GM12878 (cell line): ENCODE data around the gene P3H3. TPM values are rescaled to one million over a fixed set of nuclear protein-coding genes. Genes with fewer than 3 reads are reported as not detected.

ENCODE experiments used
- ATAC-seq: fragments of 200-7000 bp; cut with Tn5 transposase; 3 replicates; pipeline ENCODE4 v1.9.1; 2020; ENCODE audit warnings: mild to moderate bottlenecking, moderate library complexity
- BruUV-seq: library from RNA; stranded (reverse); fragments of 400-500 nt; replicated peaks from 2 replicates; lab custom pipeline; 2021; lab: Mats Ljungman, UMichigan
- CTCF ChIA-PET: fragments of 300-600 bp; sonication (Branson Sonifier 250); formaldehyde crosslinking; extraction: SDS; loops from one replicate; lab custom pipeline; 2021; ENCODE audit warnings: inconsistent platforms; lab: Yijun Ruan, JAX
- POLR2A ChIA-PET: fragments of 350-600 bp; formaldehyde crosslinking; extraction: SDS; loops from one replicate; lab custom pipeline; 2021; ENCODE audit warnings: inconsistent platforms; lab: Charles Lee
- RAD21 ChIA-PET: fragments of 300-600 bp; sonication (Branson Sonifier 250); formaldehyde crosslinking; loops from one replicate; lab custom pipeline; 2023; ENCODE audit warnings: antibody characterized with exemption; ENCODE audit not compliant: unreplicated experiment; lab: Charles Lee
- SMC1A ChIA-PET: fragments of 300-600 bp; sonication (Branson Sonifier 250); formaldehyde crosslinking; loops from one replicate; lab custom pipeline; 2023; ENCODE audit not compliant: unreplicated experiment, uncharacterized antibody; lab: Charles Lee
- DNase-seq: peaks from one replicate; pipeline ENCODE4 v3.0.0-alpha.2; 2011; ENCODE audit warnings: low read depth, low spot score
- FAIRE-seq: peaks from 3 replicates; lab custom pipeline; 2011; peaks lifted over from hg19 to GRCh38; lab: Jason Lieb, UNC
- H2AFZ ChIP-seq: 2 replicates; pipeline ENCODE4 v1.6.0; 2011; ENCODE audit warnings: low read depth, low read length, control low read depth; ENCODE audit not compliant: control insufficient read depth
- H3K27ac ChIP-seq: 2 replicates; pipeline ENCODE4 v1.5.1; 2011; ENCODE audit warnings: control low read depth; ENCODE audit not compliant: control insufficient read depth, insufficient read depth
- H3K27me3 ChIP-seq, 2 experiments: replicated peaks in 1 of 2; 2 replicates each; pipeline versions ENCODE4 v1.6.0 to v1.6.1; 2011; ENCODE audit warnings: low read length in 1 of 2; ENCODE audit not compliant: control insufficient read depth in 2 of 2, insufficient read depth in 2 of 2
- H3K36me3 ChIP-seq, 2 experiments: 2 replicates each; pipeline ENCODE4 v1.5.1; 2011; ENCODE audit warnings: low read length in 1 of 2; ENCODE audit not compliant: control insufficient read depth in 2 of 2, insufficient read depth in 2 of 2
- H3K4me1 ChIP-seq: 2 replicates; pipeline ENCODE4 v1.6.1; 2011; ENCODE audit warnings: mild to moderate bottlenecking, low read length, moderate library complexity, mixed read lengths; ENCODE audit not compliant: control insufficient read depth, insufficient read depth
- H3K4me2 ChIP-seq: 2 replicates; pipeline ENCODE4 v1.6.0; 2011; ENCODE audit warnings: control low read depth; ENCODE audit not compliant: control insufficient read depth, insufficient read depth
- H3K4me3 ChIP-seq: fragments of 200-600 bp; sonication (generic); 2 replicates; pipeline ENCODE4 v1.5.1; 2016
- H3K79me2 ChIP-seq: 2 replicates; pipeline ENCODE4 v1.6.0; 2011; ENCODE audit warnings: low read length; ENCODE audit not compliant: control insufficient read depth, insufficient read depth
- H3K9ac ChIP-seq: 2 replicates; pipeline ENCODE4 v1.8.0; 2011; ENCODE audit warnings: low read length, control low read depth, mixed read lengths; ENCODE audit not compliant: control insufficient read depth, insufficient read depth
- H3K9me3 ChIP-seq: replicated peaks from 3 replicates; pipeline ENCODE4 v1.5.1; 2011; ENCODE audit warnings: mild to moderate bottlenecking, low read length; ENCODE audit not compliant: control insufficient read depth, insufficient read depth
- H4K20me1 ChIP-seq: 2 replicates; pipeline ENCODE4 v1.6.0; 2011; ENCODE audit not compliant: control insufficient read depth, insufficient read depth
- ESRRA ChIP-seq: IDR thresholded peaks from 2 replicates; pipeline ENCODE4 v1.6.1; 2012; ENCODE audit warnings: mild to moderate bottlenecking, low read length, improper control_type of control experiment
- IKZF1 ChIP-seq: fragments of 450-650 bp; conservative IDR thresholded peaks from 2 replicates; pipeline ENCODE4 v1.6.1; 2017; ENCODE audit warnings: antibody characterized with exemption, mild to moderate bottlenecking
- JUND ChIP-seq: IDR thresholded peaks from 2 replicates; pipeline ENCODE4 v1.6.1; 2012; ENCODE audit warnings: low read depth, mild to moderate bottlenecking, low read length, improper control_type of control experiment, moderate library complexity
- MTA3 ChIP-seq: IDR thresholded peaks from 2 replicates; pipeline ENCODE4 v1.6.1; 2012; ENCODE audit warnings: low read length, inconsistent platforms, borderline replicate concordance
- NFIC ChIP-seq: IDR thresholded peaks from 2 replicates; pipeline ENCODE4 v1.6.1; 2012; ENCODE audit warnings: low read depth, mild to moderate bottlenecking, inconsistent platforms, low read length, moderate library complexity
- NKRF ChIP-seq: fragments of 450-650 bp; conservative IDR thresholded peaks from 2 replicates; pipeline ENCODE4 v1.6.1; 2017; ENCODE audit warnings: mild to moderate bottlenecking, moderate library complexity
- RAD51 ChIP-seq: fragments of 450-650 bp; IDR thresholded peaks from 2 replicates; pipeline ENCODE4 v1.6.1; 2016; ENCODE audit warnings: moderate library complexity, mild to moderate bottlenecking, inconsistent platforms
- RCOR1 ChIP-seq: conservative IDR thresholded peaks from 2 replicates; pipeline ENCODE4 v1.6.1; 2012; ENCODE audit warnings: low read depth, low read length, improper control_type of control experiment
- RFX5 ChIP-seq: IDR thresholded peaks from 2 replicates; pipeline ENCODE4 v1.6.1; 2011; ENCODE audit warnings: low read depth, low read length, improper control_type of control experiment
- YY1 ChIP-seq: IDR thresholded peaks from 2 replicates; pipeline ENCODE4 v1.6.1; 2011; ENCODE audit warnings: low read depth, mild to moderate bottlenecking, low read length
- ZBED1 ChIP-seq: IDR thresholded peaks from 2 replicates; pipeline ENCODE4 v1.6.1; 2016; ENCODE audit warnings: borderline replicate concordance
- ZNF24 ChIP-seq: fragments of 450-650 bp; IDR thresholded peaks from 2 replicates; pipeline ENCODE4 v1.6.1; 2017; ENCODE audit warnings: antibody characterized with exemption, mild to moderate bottlenecking
- WGBS: methylation state at CpG from one replicate; pipeline ENCODE4 v1.1.6; 2016; ENCODE audit warnings: low lambda C conversion rate; ENCODE audit not compliant: insufficient replicate concordance, insufficient coverage; ENCODE audit errors: missing lambda C conversion rate; 5-methylcytosine and 5-hydroxymethylcytosine counted together
- in situ Hi-C: fragments of 300-500 bp; cut with MboI; formaldehyde crosslinking; loops from 9 replicates; pipeline ENCODE4 v1.14.3; 2018; ENCODE audit warnings: mixed read lengths
- intact Hi-C: fragments of 100-400 bp; cut with micrococcal nuclease; formaldehyde crosslinking; loops from one replicate; pipeline ENCODE4 v1.14.2; 2022; ENCODE audit not compliant: unreplicated experiment
- polyA plus RNA-seq, 11 experiments: library from polyadenylated mRNA; depleted of rRNA in 4 of 11; unstranded in 6 of 11; stranded (reverse) in 5 of 11; fragments of >200 nt; fragmentation: Nextera tagmentation in 4 of 11; fragmentation: Illumina TruSeq in 1 of 11; extraction: Ambion mirVana in 4 of 11; extraction: Trizol in 1 of 11; gene quantifications; 1 replicate in 1 of 11; 2 replicates in 10 of 11; pipeline versions ENCODE4 v1.2.1 to v1.2.3, GENCODE V29; 2011 to 2016; ENCODE audit warnings: inconsistent platforms in 2 of 11, missing spikeins in 2 of 11, low read depth in 1 of 11
- total RNA-seq, 4 experiments: library from RNA; depleted of rRNA in 3 of 4; stranded (reverse); fragments of >200 nt in 3 of 4; fragmentation: Illumina TruSeq in 1 of 4; extraction: Trizol in 1 of 4; gene quantifications; 2 replicates each; pipeline versions ENCODE4 v1.2.1 to v1.2.3, GENCODE V29; 2013 to 2021
- TF ChIP-seq, protein P1 (sequence below): fragments of 450-650 bp; IDR thresholded peaks from 2 replicates; pipeline ENCODE4 v1.6.1; 2014; ENCODE audit warnings: mild to moderate bottlenecking

P3H3 gene
- total and polyA plus RNA-seq, 10 of the 15 experiments (the other 5 are each of a cell fraction or from before 2014, with no cell fraction given): 0.03 to 0.21 (median 0.05) TPM; not detected in 7

DNA sequence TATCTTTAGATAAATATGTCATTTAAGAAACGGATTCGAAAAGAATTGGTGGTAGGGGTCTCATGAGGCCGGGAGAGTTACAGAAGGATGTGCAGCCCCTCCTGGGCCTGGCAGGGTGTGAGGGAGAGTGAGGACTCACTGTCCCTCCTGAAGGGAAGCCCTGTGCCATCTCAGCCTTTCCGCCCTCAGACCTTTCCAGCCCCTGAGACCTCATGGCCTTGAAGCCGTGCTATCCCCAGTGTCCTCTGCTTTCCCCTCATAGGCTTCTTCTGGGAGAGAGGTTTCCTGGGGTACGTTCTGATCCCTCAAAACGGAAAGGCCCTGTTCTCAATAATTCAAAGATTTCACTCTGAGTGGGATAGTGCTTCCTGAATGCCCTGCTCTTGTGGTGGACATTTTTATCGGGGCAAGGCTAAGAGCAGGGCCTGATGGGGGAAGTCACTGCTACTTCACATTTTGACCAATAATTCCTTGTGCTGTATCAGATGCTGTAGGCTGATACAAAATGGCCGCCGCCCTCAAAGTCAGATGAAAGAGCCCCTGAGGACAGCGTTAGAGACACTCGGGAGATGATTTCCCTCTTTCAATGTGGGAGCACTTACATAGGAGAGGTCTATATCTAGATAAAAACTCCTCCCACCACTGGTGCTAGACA lies 37.6 kb upstream of the P3H3 start:
- no peaks in the 10 kb centered on the region for H3K27me3 ChIP-seq
- POLR2A ChIA-PET: interaction anchor here (2.5 kb wide), 1 partner anchor 10 kb away, joined by 5 read pairs; no protein-coding TSS in a partner anchor
- no peak for FAIRE-seq
- no peak for TF ChIP-seq ZBED1
- peak; percentile 79; the same call in 1 of the 2 replicates for TF ChIP-seq YY1
- TF ChIP-seq ZNF24: no peak
- no peak overlapping the region for H3K9ac ChIP-seq
- 66% methylated on average over 12 of the region's 12 CpGs for WGBS
- SMC1A ChIA-PET: interaction anchor here (1.0 kb wide), 1 partner anchor 16 kb away, joined by 3 read pairs; no protein-coding TSS in a partner anchor
- no peak for ATAC-seq
- H3K27ac ChIP-seq: no peak overlapping the region
- no peaks in the 10 kb centered on the region for H3K79me2 ChIP-seq
- peaks cover 15% of the 10 kb centered on the region for H3K4me1 ChIP-seq
- intact Hi-C loops: no loop called here
- RAD21 ChIA-PET: no interaction called here
- in situ Hi-C loops: no loop called here
- no peak for DNase-seq
- no TSS peak for BruUV-seq
- no peaks in the 10 kb centered on the region for H3K36me3 ChIP-seq
- CTCF ChIA-PET: interaction anchor here (0.9 to 1.5 kb wide), 4 partner anchors 9 to 35 kb away, joined by 3 to 5 read pairs (median 4); partner anchors contain the start of gene PTMS
- no peak overlapping the region for H3K4me2 ChIP-seq
- H3K9me3 ChIP-seq: no peaks in the 10 kb centered on the region
- H2AFZ ChIP-seq: no peak overlapping the region
- H4K20me1 ChIP-seq: no peaks in the 10 kb centered on the region
- no peak overlapping the region for H3K4me3 ChIP-seq

- FAIRE-seq (no peak), DNase-seq (no peak), ATAC-seq (peak; percentile 33; the same call in 2 of the 3 replicates)
- Histone ChIP-seq H2AFZ (peak overlapping the region; percentile 65), H3K4me3 (no peak overlapping the region), H3K36me3 (no peaks in the 10 kb centered on the region), H3K79me2 (no peaks in the 10 kb centered on the region), H3K9ac (no peak overlapping the region), H3K9me3 (no peaks in the 10 kb centered on the region), H4K20me1 (no peaks in the 10 kb centered on the region), H3K27me3 (no peaks in the 10 kb centered on the region; a peak in 1 of 4 replicates), H3K4me2 (peak overlapping the region; percentile 19; the same call in 1 of the 2 replicates), H3K27ac (no peak overlapping the region), H3K4me1 (peaks cover 15% of the 10 kb centered on the region)
- POLR2A ChIA-PET: interaction anchor here (0.6 to 2.5 kb wide), 11 partner anchors 8 to 257 kb away, joined by 3 to 12 read pairs (median 5); partner anchors contain the start of genes CDCA3, GAPDH, MLF2 and PTMS
- WGBS: 38% methylated on average over 13 of the region's 13 CpGs
- in situ Hi-C loops: no loop called here
- RAD21 ChIA-PET: interaction anchor here (1.0 to 1.8 kb wide), 8 partner anchors 8 to 102 kb away, joined by 3 to 9 read pairs (median 4); partner anchors contain the start of genes CDCA3, COPS7A, MLF2 and PTMS
- SMC1A ChIA-PET: interaction anchor here (0.9 to 2.0 kb wide), 9 partner anchors 9 to 95 kb away, joined by 3 to 10 read pairs (median 4); partner anchors contain the start of genes GPR162 and MLF2
- CTCF ChIA-PET: interaction anchor here (0.8 to 2.3 kb wide), 15 partner anchors 11 to 253 kb away, joined by 3 to 19 read pairs (median 4); partner anchors contain the start of genes MLF2 and SPSB2
- intact Hi-C loops: no loop called here
- no TSS peak for BruUV-seq
- no peak for TF ChIP-seq MTA3
- no peak for TF ChIP-seq NKRF
- no peak for TF ChIP-seq NFIC
- TF ChIP-seq RCOR1: 0 out of 2 replicates have a peak, but pooled peaks have one; percentile 27
- TF ChIP-seq JUND: no peak
- no peak for TF ChIP-seq RAD51
- no peak for TF ChIP-seq IKZF1
- TF ChIP-seq, protein P1, sequence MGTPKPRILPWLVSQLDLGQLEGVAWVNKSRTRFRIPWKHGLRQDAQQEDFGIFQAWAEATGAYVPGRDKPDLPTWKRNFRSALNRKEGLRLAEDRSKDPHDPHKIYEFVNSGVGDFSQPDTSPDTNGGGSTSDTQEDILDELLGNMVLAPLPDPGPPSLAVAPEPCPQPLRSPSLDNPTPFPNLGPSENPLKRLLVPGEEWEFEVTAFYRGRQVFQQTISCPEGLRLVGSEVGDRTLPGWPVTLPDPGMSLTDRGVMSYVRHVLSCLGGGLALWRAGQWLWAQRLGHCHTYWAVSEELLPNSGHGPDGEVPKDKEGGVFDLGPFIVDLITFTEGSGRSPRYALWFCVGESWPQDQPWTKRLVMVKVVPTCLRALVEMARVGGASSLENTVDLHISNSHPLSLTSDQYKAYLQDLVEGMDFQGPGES: no peak
- no peak for TF ChIP-seq ESRRA
- TF ChIP-seq RFX5: no peak
These were observed 36.2 kb upstream of the P3H3 start for GRCh38 chr12:6791931-6792520.
